GM18909 (cell line): Measurements from ENCODE around the gene LMBRD2.
"Not testable (repeated sequence)": the region's sequence is repeated elsewhere in the genome, so short reads cannot be mapped to it uniquely, and the experiment has no call there.

Source experiments
- ATAC-seq: cut with Tn5 transposase; IDR thresholded peaks from one replicate; pipeline ENCODE4 v1.9.1; 2021; ENCODE audit warnings: mild to moderate bottlenecking; ENCODE audit not compliant: unreplicated experiment, poor library complexity

Gene LMBRD2

GRCh38 chr5:36151434-36152323 lies at the start of gene LMBRD2, which contains the start of gene SKP2:
LMBRD2 (minus strand) TSS chr5:36151887; CDS start chr5:36143349, 8,538 bp downstream.
SKP2 (plus strand) TSS chr5:36152111; CDS start chr5:36152263, 152 bp downstream.
- ATAC-seq, result peak; percentile 98

- no peak for ATAC-seq
Observed at GRCh38 chr5:36200513-36200912, 48.8 kb upstream of the LMBRD2 start.

- no peak for ATAC-seq
Observed at GRCh38 chr5:36199620-36200019, 47.9 kb upstream of the LMBRD2 start.

GRCh38 chr5:36198783-36199182 lies 47.1 kb upstream of the LMBRD2 start:
- not testable (repeated sequence) for ATAC-seq

- no peak for ATAC-seq
Observed at GRCh38 chr5:36198281-36198680, 46.6 kb upstream of the LMBRD2 start.

GRCh38 chr5:36193746-36194145 lies 42.1 kb upstream of the LMBRD2 start:
- no peak for ATAC-seq

GRCh38 chr5:36184408-36184807 lies 32.7 kb upstream of the LMBRD2 start:
- not testable (repeated sequence) for ATAC-seq

GRCh38 chr5:36181774-36182173 lies 30.1 kb upstream of the LMBRD2 start:
- no peak for ATAC-seq

- no peak for ATAC-seq
Observed at GRCh38 chr5:36180556-36181350, 29.1 kb upstream of the LMBRD2 start.

- ATAC-seq, result no peak
Observed at GRCh38 chr5:36179950-36180349, 28.3 kb upstream of the LMBRD2 start.

GRCh38 chr5:36178524-36178890 lies 26.8 kb upstream of the LMBRD2 start:
- no peak for ATAC-seq

- ATAC-seq, result no peak
Observed at GRCh38 chr5:36177715-36178523, 26.2 kb upstream of the LMBRD2 start.

- peak; percentile 98 for ATAC-seq
Observed at GRCh38 chr5:36177154-36177553, 25.5 kb upstream of the LMBRD2 start.

- no peak for ATAC-seq
Observed at GRCh38 chr5:36175043-36175442, 23.4 kb upstream of the LMBRD2 start.

GRCh38 chr5:36174119-36174518 lies 22.4 kb upstream of the LMBRD2 start:
- ATAC-seq, result no peak

GRCh38 chr5:36173426-36173825 lies 21.7 kb upstream of the LMBRD2 start:
- ATAC-seq, result no peak

- ATAC-seq, result no peak
Observed at GRCh38 chr5:36172599-36172998, 20.9 kb upstream of the LMBRD2 start.

- no peak for ATAC-seq
Observed at GRCh38 chr5:36170832-36171424, 19.2 kb upstream of the LMBRD2 start.

- ATAC-seq, result no peak
Observed at GRCh38 chr5:36168737-36169136, 17.1 kb upstream of the LMBRD2 start.

GRCh38 chr5:36164461-36164860 lies 12.8 kb upstream of the LMBRD2 start:
- ATAC-seq, result no peak
